GM19397 (cell line): ENCODE measurements around the gene FAM209A.
"Not testable (repeated sequence)": the region's sequence is repeated elsewhere in the genome, so short reads cannot be mapped to it uniquely, and the experiment has no call there.

ENCODE experiments used
- ATAC-seq: cut with Tn5 transposase; IDR thresholded peaks from one replicate; pipeline ENCODE4 v1.9.1; 2021; ENCODE audit warnings: mild to moderate bottlenecking, moderate library complexity; ENCODE audit not compliant: unreplicated experiment

Gene FAM209A

GRCh38 chr20:56524444-56524843 lies at the start of gene FAM209A:
TSS of gene FAM209A (plus strand) at chr20:56524744. CDS start at chr20:56524809, 65 bp downstream.
- not testable (repeated sequence) for ATAC-seq

GRCh38 chr20:56483970-56484369 lies 40.6 kb upstream of the FAM209A start:
- no peak for ATAC-seq

- no peak for ATAC-seq
Observed at GRCh38 chr20:56487216-56487615, 37.3 kb upstream of the FAM209A start.

DNA sequence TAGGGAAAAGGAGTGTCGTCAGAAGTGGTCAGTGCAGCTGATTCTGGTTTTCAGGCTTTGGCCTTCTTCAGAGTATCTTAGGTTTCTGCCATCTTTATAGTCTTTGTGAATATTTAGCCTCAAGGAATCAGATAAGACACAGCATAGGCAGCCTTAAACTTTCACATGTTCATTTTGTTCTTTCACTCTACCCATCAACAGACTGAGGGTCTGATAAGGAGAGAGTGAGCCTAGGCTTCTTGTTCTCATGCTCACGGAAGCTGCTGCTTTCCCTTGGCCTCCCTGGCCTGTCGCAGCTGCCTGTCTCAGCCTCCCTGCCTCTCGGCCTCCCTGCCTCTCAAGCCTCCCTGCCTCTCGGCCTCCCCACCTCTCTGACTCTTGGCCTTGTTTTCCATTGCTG lies 36.0 kb upstream of the FAM209A start:
- no peak for ATAC-seq

GRCh38 chr20:56501116-56501515 lies 23.4 kb upstream of the FAM209A start:
- ATAC-seq: no peak

- no peak for ATAC-seq
Observed at GRCh38 chr20:56503916-56504315, 20.6 kb upstream of the FAM209A start.

- ATAC-seq: no peak
Observed at GRCh38 chr20:56504373-56505005, 20.1 kb upstream of the FAM209A start.

GRCh38 chr20:56506103-56506502 lies 18.4 kb upstream of the FAM209A start:
- ATAC-seq: no peak

DNA sequence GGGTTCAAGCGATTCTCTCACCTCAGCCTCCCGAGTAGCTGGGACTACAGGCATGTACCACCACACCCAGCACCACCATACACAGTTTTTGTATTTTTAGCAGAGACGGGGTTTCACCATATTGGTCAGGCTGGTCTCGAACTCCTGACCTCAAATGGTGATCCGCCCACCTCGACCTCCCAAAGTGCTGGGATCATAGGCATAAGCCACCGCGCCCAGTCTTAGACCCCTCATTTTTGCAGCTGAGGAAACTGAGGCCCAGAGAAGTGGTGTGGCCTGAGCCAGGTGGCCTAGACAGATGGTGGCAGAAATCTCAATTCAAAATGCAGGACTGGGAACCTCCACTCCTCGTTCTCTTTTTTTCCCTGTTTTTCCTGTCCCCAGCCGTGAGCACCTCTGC lies 12.6 kb upstream of the FAM209A start:
- ATAC-seq: no peak

GRCh38 chr20:56513161-56514150 lies 11.1 kb upstream of the FAM209A start:
- no peak for ATAC-seq

GRCh38 chr20:56516631-56517030 lies 7.9 kb upstream of the FAM209A start:
- ATAC-seq: no peak

GRCh38 chr20:56517211-56517610 lies 7.3 kb upstream of the FAM209A start:
- ATAC-seq: no peak

DNA sequence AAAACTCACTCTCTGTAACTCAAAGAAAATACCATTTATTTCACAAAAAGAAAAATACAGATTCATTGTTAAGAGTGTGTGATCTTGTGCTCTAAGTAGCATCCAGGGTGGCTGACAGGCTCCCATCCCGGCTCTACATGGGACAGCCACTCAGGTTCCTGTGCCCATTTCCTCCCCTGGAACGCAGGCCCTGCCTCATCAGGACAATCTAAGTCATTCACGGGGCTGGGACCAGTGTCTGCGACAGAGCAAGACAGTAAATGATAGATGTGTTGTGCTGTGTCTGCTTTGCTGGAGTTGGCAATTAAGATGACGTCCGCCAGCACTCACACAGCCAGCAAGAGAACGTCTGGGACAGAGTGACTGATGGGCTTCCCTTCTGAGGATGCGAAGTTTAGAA lies 6.9 kb upstream of the FAM209A start:
- no peak for ATAC-seq

- no peak for ATAC-seq
Observed at GRCh38 chr20:56518126-56518525, 6.4 kb upstream of the FAM209A start.

DNA sequence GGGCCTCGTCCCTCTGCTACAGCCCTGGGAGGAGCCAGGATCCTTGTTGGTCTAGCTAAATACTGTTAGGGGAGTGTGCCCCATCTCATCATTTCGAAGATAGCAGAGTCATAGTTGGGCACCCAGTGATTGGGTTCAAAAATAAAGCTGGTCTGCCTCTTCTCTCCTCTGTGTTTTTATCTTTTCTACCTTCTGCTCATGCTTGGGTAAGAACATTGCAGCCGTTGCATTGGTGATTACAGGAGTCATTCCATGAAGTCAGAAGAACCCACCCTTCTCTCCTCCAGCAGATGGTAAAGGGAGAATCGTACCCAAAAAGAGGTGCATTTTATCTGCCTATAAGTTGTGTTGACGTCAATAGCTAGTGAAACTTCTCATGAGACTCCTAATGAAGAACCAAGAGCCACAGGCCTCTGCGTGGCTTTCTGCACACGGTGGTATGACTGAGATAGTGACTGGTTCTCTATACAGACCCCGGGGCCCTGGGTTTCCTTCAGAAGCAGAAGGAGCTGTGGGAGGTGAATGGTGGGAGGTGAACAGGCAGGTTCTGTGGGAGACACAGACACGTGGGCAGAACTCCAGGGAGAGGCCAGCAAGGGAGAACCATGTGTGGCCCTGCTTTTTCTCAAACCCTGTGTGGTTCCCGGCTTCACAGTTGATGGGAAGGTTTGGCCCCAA lies 5.7 kb upstream of the FAM209A start:
- no peak for ATAC-seq

DNA sequence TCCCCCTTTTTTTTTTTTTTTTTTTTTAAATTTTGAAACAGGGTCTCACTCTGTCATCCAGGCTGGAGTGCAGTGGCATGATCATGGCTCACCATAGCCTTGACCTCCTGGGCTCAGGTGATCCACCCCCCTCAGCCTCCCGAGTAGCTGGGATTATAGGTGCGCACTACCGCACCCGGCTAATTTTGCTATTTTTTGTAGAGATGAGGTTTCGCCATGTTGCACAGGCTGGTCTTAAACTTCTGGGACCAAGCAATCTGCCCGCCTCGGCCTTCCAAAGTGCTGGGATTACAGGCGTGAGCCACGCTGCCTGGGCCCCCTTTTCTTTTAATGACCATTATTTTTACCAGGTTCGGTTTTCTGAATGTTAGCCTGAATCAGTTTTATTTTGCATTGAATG lies 5.0 kb upstream of the FAM209A start:
- ATAC-seq: no peak

- no peak for ATAC-seq
Observed at GRCh38 chr20:56520180-56520579, 4.4 kb upstream of the FAM209A start.

DNA sequence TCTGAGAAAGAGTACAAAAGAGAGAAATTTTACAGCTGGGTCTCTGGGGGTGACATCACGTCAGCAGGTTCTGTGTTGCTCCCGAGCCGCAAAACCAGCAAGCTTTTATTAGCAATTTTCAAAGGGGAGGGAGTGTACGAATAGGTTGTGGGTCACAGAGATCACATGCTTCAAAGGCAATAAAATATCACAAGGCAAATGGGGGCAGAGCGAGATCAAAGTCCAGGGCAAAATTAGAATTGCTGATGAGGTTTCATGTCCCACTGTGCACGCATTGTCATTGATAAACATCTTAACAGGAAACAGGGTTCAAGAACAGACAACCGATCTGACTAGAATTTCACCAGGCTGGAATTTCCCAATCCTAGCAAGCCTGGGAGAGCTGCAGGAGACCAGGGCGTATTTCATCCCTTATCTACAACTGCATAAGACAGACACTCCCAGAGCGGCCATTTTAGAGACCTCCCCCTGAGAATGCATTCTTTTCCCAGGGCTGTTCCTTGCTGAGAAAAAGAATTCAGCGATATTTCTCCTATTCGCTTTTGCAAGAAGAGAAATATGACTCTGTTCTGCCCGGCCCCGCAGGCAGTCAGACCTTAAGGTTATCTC lies 3.7 kb upstream of the FAM209A start:
- not testable (repeated sequence) for ATAC-seq

- ATAC-seq: no peak
Observed at GRCh38 chr20:56522311-56522710, 2.2 kb upstream of the FAM209A start.

- ATAC-seq: no peak
Observed at GRCh38 chr20:56527521-56527920, 3.0 kb downstream of the FAM209A start.

DNA sequence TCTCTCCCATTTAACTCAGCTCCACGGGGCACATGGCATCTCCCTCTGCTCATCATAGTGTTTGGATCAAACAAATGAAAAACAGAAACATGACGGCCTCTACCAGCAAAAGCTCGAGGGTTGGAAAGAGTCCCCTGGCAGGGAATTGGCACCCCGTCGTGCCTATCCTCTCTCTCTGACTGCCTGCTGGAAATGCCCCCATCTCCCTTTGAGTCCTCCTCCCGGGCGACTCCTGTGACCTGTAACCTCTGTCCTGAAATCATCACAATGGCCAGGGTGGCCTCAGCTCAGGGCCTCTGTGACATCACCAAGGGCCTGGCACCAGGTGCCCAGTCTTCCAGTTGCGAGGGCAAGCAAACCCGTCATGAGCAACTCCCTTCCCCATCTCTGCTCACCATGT lies 8.4 kb downstream of the FAM209A start, which contains the start of gene FAM209B:
FAM209B (plus strand) TSS at position 301 of the 400 bp plus-strand sequence; CDS start at position 397, 96 bp downstream.
- ATAC-seq: not testable (repeated sequence)
